Measurements from ENCODE around the gene GALK1. TPM values are rescaled to one million over a fixed set of nuclear protein-coding genes. Genes with fewer than 3 reads are reported as not detected.

GALK1 gene
- total RNA-seq, 1 donor from 2014 or later: 18.2 TPM

DNA sequence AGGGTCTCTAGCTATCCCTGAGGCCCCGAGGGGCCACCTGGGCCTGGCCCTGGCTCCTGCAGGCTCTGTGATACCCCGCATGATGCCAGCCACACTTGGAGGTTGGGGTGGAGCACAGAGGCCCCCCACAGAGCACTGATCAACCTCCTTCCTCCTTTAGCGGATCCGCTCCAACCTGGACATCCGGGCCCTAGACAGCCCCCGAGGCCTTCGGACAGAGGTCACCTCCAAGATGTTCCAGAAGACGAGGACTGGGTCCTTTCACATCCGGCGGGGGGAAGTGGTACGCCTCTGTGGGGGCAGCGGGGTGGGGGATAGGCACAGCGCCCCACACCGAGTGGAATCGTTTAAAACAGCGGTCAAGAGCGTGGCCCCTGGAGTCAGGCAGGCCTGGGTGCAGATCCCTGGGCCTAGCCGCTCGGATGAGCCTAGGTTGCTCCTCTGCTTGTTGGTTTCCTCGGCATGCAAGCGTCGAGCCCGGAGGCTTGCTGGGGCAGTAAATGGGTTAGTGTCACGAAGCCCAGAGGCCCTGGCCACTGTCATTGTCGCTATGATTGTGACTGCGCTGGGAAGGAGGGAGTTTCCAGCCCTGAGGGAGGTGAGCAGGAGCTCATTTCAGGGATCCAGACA, 33.8 kb downstream of the GALK1 start:
- Mint-ChIP-seq H3K4me3 (ENCODE audit: unreplicated experiment) (no peak overlapping the region), H3K27ac (ENCODE audit: unreplicated experiment) (no peak overlapping the region), H3K9me3 (ENCODE audit: unreplicated experiment) (peaks cover 3% of the 10 kb centered on the region), H3K4me1 (ENCODE audit: low read depth, unreplicated experiment) (no peaks in the 10 kb centered on the region), H3K27me3 (ENCODE audit: unreplicated experiment) (peaks cover 5% of the 10 kb centered on the region), H3K36me3 (ENCODE audit: unreplicated experiment) (peaks cover 4% of the 10 kb centered on the region)
- TF ChIP-seq, protein P1, sequence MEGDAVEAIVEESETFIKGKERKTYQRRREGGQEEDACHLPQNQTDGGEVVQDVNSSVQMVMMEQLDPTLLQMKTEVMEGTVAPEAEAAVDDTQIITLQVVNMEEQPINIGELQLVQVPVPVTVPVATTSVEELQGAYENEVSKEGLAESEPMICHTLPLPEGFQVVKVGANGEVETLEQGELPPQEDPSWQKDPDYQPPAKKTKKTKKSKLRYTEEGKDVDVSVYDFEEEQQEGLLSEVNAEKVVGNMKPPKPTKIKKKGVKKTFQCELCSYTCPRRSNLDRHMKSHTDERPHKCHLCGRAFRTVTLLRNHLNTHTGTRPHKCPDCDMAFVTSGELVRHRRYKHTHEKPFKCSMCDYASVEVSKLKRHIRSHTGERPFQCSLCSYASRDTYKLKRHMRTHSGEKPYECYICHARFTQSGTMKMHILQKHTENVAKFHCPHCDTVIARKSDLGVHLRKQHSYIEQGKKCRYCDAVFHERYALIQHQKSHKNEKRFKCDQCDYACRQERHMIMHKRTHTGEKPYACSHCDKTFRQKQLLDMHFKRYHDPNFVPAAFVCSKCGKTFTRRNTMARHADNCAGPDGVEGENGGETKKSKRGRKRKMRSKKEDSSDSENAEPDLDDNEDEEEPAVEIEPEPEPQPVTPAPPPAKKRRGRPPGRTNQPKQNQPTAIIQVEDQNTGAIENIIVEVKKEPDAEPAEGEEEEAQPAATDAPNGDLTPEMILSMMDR (IDR thresholded peaks at IDR 0.05; ENCODE audit: partially characterized antibody, unreplicated experiment): no peak
- DNase-seq: no peak

GRCh38 chr17:75730065-75730464, 34.9 kb downstream of the GALK1 start:
- H3K4me3 Mint-ChIP-seq (ENCODE audit: unreplicated experiment): no peak overlapping the region
- no peak for DNase-seq
- H3K9me3 Mint-ChIP-seq (ENCODE audit: unreplicated experiment): no peaks in the 10 kb centered on the region
- H3K36me3 Mint-ChIP-seq (ENCODE audit: unreplicated experiment): no peaks in the 10 kb centered on the region
- TF ChIP-seq, protein P1 (IDR thresholded peaks at IDR 0.05; ENCODE audit: partially characterized antibody, unreplicated experiment): no peak
- H3K27me3 Mint-ChIP-seq (ENCODE audit: unreplicated experiment): peaks cover 2% of the 10 kb centered on the region
- no peak overlapping the region for H3K27ac Mint-ChIP-seq (ENCODE audit: unreplicated experiment)
- no peaks in the 10 kb centered on the region for H3K4me1 Mint-ChIP-seq (ENCODE audit: low read depth, unreplicated experiment)

DNA sequence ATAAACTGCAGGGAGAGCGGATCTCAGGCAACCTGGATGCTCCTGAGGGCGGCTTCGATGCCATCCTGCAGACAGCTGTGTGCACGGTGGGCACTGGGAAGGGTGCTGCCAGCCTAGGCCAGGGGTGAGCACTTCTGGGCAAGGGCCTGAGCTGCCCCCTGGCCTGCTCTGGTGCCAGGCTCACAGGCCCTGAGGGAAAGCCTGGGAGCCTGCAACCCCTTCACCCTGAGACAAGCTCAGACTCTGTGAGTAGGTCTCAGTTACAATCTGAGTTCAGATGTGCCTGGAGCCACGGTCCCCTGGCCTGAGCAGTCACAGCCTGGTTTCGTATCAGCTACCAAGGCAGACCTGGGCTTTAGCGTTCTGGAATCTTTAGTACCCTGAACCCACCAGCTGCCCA, 35.6 kb downstream of the GALK1 start:
- H3K27ac Mint-ChIP-seq (ENCODE audit: unreplicated experiment): no peak overlapping the region
- no peak for DNase-seq
- TF ChIP-seq, protein P1 (IDR thresholded peaks at IDR 0.05; ENCODE audit: partially characterized antibody, unreplicated experiment): no peak
- H3K4me1 Mint-ChIP-seq (ENCODE audit: low read depth, unreplicated experiment): no peaks in the 10 kb centered on the region
- H3K27me3 Mint-ChIP-seq (ENCODE audit: unreplicated experiment): peaks cover 2% of the 10 kb centered on the region
- H3K9me3 Mint-ChIP-seq (ENCODE audit: unreplicated experiment): no peaks in the 10 kb centered on the region
- H3K4me3 Mint-ChIP-seq (ENCODE audit: unreplicated experiment): no peak overlapping the region
- H3K36me3 Mint-ChIP-seq (ENCODE audit: unreplicated experiment): no peaks in the 10 kb centered on the region

DNA sequence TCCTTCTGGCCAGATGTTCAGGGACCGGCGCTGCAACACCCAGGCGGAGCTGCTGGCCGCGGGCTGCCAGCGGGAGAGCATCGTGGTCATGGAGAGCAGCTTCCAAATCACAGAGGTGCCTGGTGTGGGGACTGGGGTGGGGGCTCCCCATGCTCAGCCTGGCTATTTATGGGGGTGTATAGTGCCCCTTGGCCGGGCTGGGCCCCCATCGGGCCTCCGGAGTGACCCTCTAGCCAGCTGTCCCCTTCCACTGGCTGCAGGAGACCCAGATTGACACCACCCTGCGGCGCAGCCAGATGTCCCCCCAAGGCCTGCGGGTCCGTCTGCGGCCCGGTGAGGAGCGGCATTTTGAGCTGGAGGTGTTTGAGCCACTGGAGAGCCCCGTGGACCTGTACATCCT, 37.6 kb downstream of the GALK1 start:
- Mint-ChIP-seq H3K27me3 (ENCODE audit: unreplicated experiment) (peaks cover 1% of the 10 kb centered on the region), H3K27ac (ENCODE audit: unreplicated experiment) (no peak overlapping the region), H3K4me3 (ENCODE audit: unreplicated experiment) (no peak overlapping the region), H3K4me1 (ENCODE audit: low read depth, unreplicated experiment) (no peaks in the 10 kb centered on the region), H3K9me3 (ENCODE audit: unreplicated experiment) (peaks cover 2% of the 10 kb centered on the region), H3K36me3 (ENCODE audit: unreplicated experiment) (no peaks in the 10 kb centered on the region)
- TF ChIP-seq, protein P1 (IDR thresholded peaks at IDR 0.05; ENCODE audit: partially characterized antibody, unreplicated experiment): no peak
- DNase-seq: no peak

- H3K9me3 Mint-ChIP-seq (ENCODE audit: unreplicated experiment): peaks cover 2% of the 10 kb centered on the region
- TF ChIP-seq, protein P1 (IDR thresholded peaks at IDR 0.05; ENCODE audit: partially characterized antibody, unreplicated experiment): no peak
- H3K4me1 Mint-ChIP-seq (ENCODE audit: low read depth, unreplicated experiment): no peaks in the 10 kb centered on the region
- H3K27me3 Mint-ChIP-seq (ENCODE audit: unreplicated experiment): peaks cover 2% of the 10 kb centered on the region
- no peaks in the 10 kb centered on the region for H3K36me3 Mint-ChIP-seq (ENCODE audit: unreplicated experiment)
- H3K4me3 Mint-ChIP-seq (ENCODE audit: unreplicated experiment): no peak overlapping the region
- no peak for DNase-seq
- no peak overlapping the region for H3K27ac Mint-ChIP-seq (ENCODE audit: unreplicated experiment)
Measured at GRCh38 chr17:75725504-75725903, 39.5 kb downstream of the GALK1 start.

All from glutamatergic neuron (in vitro differentiated cells).